Gastrocnemius medialis (tissue), 4 donors: Measurements from ENCODE around the gene PBRM1. TPM values are rescaled to one million over a fixed set of nuclear protein-coding genes. Genes with fewer than 3 reads are reported as not detected.

Experiments used
- ATAC-seq, 2 donors: fragments of 150-250 bp; one replicate each; pipeline ENCODE4 v1.9.1; 2016
- DNase-seq, 2 donors: peaks; one replicate each; pipeline ENCODE4 v3.0.0-alpha.2; 2019
- H3K27ac ChIP-seq, 4 donors: fragments of 200-600 bp; sonication (generic); 1 replicate in 1 of 4; 2 replicates in 3 of 4; pipeline ENCODE4 v1.5.1; 2016 to 2018; ENCODE audit warnings: mild to moderate bottlenecking in 2 of 4, moderate library complexity in 1 of 4
- H3K27me3 ChIP-seq, 3 donors: fragments of 200-600 bp; sonication (generic) in 2 of 3; 1 replicate in 1 of 3; 2 replicates in 2 of 3; pipeline versions ENCODE4 v1.5.1 to v1.6.0; 2016 to 2019; ENCODE audit warnings: mild to moderate bottlenecking in 1 of 3, moderate library complexity in 1 of 3
- H3K36me3 ChIP-seq, 2 donors: fragments of 200-600 bp; sonication (generic) in 1 of 2; one replicate each; pipeline ENCODE4 v1.5.1; 2017 to 2018
- H3K4me1 ChIP-seq, 2 donors: fragments of 200-600 bp; sonication (generic) in 1 of 2; one replicate each; pipeline ENCODE4 v1.5.1; 2016 to 2017; ENCODE audit warnings: mild to moderate bottlenecking in 2 of 2
- H3K4me3 ChIP-seq, 4 donors: fragments of 200-600 bp; sonication (generic) in 3 of 4; 1 replicate in 1 of 4; 2 replicates in 3 of 4; pipeline ENCODE4 v1.5.1; 2016 to 2019; ENCODE audit warnings: mild to moderate bottlenecking in 2 of 4
- H3K9me3 ChIP-seq, 3 donors: fragments of 200-600 bp; sonication (generic) in 2 of 3; 1 replicate in 1 of 3; 2 replicates in 2 of 3; pipeline ENCODE4 v1.5.1; 2016 to 2019
- POLR2A ChIP-seq, 2 donors: fragments of 450-650 bp; IDR thresholded peaks; one replicate each; pipeline ENCODE4 v1.6.1; 2017; ENCODE audit warnings: antibody characterized with exemption in 2 of 2, mild to moderate bottlenecking in 2 of 2, moderate library complexity in 2 of 2
- in situ Hi-C, 4 donors: fragments of 200-750 bp; cut with MboI; loops; one replicate each; pipeline versions ENCODE4 v1.15.0 to v1.8.0; 2017; ENCODE audit warnings: low sequenced_read_pairs in 4 of 4
- intact Hi-C: fragments of 100-400 bp; cut with DNase I; formaldehyde crosslinking; loops from one replicate; pipeline ENCODE4 v1.15.1; 2023; ENCODE audit warnings: low total_unique reads
- total RNA-seq, 4 donors: library from RNA; depleted of rRNA; stranded (reverse); fragments of >200 nt; gene quantifications; one replicate each; pipeline versions ENCODE4 v1.1.0 to v1.2.3, GENCODE V29; 2016
- TF ChIP-seq, protein P1 (sequence below), 5 experiments: fragments of 450-650 bp in 3 of 5; fragments of 200-600 bp in 2 of 5; sonication (generic) in 2 of 5; IDR thresholded peaks in 4 of 5; conservative IDR thresholded peaks in 1 of 5; 1 replicate in 4 of 5; 2 replicates in 1 of 5; pipeline ENCODE4 v1.5.1; 2016 to 2019; ENCODE audit warnings: antibody characterized with exemption in 5 of 5, mild to moderate bottlenecking in 3 of 5, moderate library complexity in 3 of 5

Gene PBRM1
- total RNA-seq, 4 donors from 2014 or later: 22.9 to 45.2 (median 27.5) TPM

DNA sequence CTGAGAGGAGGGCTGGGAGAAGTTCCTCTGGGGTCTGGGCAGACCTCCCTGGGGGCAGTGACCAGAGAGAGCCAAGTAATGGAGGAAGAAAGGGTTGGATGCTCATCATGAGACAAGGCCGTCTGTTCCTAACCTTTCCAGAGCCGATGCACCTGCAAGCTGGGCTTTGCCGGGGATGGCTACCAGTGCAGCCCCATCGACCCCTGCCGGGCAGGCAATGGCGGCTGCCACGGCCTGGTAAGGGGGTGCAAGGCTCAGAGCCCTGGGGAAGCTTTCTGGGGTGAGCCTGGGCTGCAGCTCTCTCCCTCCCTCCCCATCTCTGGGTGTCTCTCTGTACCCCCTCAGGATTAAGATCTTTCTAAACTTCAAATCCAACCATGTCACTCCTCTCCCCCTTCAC is 174.2 kb downstream of the PBRM1 start:
- TF ChIP-seq POLR2A (IDR thresholded peaks at IDR 0.05): no peak
- TF ChIP-seq, protein P1, sequence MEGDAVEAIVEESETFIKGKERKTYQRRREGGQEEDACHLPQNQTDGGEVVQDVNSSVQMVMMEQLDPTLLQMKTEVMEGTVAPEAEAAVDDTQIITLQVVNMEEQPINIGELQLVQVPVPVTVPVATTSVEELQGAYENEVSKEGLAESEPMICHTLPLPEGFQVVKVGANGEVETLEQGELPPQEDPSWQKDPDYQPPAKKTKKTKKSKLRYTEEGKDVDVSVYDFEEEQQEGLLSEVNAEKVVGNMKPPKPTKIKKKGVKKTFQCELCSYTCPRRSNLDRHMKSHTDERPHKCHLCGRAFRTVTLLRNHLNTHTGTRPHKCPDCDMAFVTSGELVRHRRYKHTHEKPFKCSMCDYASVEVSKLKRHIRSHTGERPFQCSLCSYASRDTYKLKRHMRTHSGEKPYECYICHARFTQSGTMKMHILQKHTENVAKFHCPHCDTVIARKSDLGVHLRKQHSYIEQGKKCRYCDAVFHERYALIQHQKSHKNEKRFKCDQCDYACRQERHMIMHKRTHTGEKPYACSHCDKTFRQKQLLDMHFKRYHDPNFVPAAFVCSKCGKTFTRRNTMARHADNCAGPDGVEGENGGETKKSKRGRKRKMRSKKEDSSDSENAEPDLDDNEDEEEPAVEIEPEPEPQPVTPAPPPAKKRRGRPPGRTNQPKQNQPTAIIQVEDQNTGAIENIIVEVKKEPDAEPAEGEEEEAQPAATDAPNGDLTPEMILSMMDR (IDR thresholded peaks at IDR 0.05 in 4 of 5, conservative IDR thresholded peaks at IDR 0.05 in 1 of 5): no peak
- H3K9me3 ChIP-seq: no peaks in the 10 kb centered on the region
- no peak overlapping the region for H3K4me3 ChIP-seq
- H3K27ac ChIP-seq: no peak overlapping the region
- H3K4me1 ChIP-seq: no peaks in the 10 kb centered on the region
- H3K36me3 ChIP-seq: no peaks in the 10 kb centered on the region
- H3K27me3 ChIP-seq: no peaks in the 10 kb centered on the region
- DNase-seq: no peak
- intact Hi-C loops (no loop called here), in situ Hi-C loops (no loop called here)
- ATAC-seq: no peak

DNA sequence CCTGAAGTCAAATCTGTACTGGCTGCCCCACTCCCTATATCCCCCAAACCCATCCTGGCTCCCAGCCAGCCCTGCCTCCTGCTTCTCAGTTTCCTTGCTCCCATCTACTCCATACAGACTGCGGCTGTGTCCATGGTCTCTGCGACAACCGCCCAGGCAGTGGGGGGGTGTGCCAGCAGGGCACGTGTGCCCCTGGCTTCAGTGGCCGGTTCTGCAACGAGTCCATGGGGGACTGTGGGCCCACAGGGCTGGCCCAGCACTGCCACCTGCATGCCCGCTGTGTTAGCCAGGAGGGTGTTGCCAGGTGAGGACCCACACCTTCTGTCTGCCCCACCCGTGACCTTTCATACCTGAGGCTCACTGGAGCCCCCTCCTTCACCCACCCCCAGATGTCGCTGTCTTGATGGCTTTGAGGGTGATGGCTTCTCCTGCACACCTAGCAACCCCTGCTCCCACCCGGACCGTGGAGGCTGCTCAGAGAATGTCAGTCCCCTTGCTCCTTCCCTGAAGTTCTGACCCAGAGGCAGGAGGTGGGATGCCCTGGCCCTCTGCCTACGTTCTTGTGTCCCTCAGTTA is 175.9 kb downstream of the PBRM1 start:
- in situ Hi-C loops (no loop called here), intact Hi-C loops (no loop called here)
- Histone ChIP-seq H3K4me3 (no peak overlapping the region), H3K27me3 (no peaks in the 10 kb centered on the region), H3K36me3 (no peaks in the 10 kb centered on the region), H3K9me3 (no peaks in the 10 kb centered on the region), H3K4me1 (no peaks in the 10 kb centered on the region), H3K27ac (no peak overlapping the region)
- no peak for TF ChIP-seq POLR2A (IDR thresholded peaks at IDR 0.05)
- TF ChIP-seq, protein P1 (IDR thresholded peaks at IDR 0.05 in 4 of 5, conservative IDR thresholded peaks at IDR 0.05 in 1 of 5): no peak
- ATAC-seq: no peak
- DNase-seq: no peak

DNA sequence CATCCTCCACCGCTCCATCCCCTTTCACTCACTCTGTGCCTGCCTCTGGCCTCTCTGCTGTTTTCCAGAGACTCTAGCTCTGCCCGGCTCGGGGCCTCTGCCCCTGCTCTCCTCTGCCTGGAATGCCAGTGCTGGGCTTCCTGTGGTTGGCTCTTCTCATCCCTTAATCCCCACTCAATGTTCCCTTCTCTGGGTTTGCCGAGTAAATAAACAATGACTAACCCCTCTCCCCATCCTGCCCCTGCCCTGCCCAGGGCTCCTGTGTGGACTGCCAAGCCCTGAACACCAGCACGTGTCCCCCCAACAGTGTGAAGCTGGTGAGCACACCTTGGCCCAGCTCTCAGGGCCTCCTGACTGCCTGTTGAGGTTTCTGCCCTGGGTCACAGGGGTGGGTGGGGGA is 178.4 kb downstream of the PBRM1 start:
- no peak for DNase-seq
- intact Hi-C loops (no loop called here), in situ Hi-C loops (no loop called here)
- no peaks in the 10 kb centered on the region for H3K36me3 ChIP-seq
- no peak for ATAC-seq
- no peaks in the 10 kb centered on the region for H3K27me3 ChIP-seq
- TF ChIP-seq, protein P1 (IDR thresholded peaks at IDR 0.05 in 4 of 5, conservative IDR thresholded peaks at IDR 0.05 in 1 of 5): no peak
- no peak for TF ChIP-seq POLR2A (IDR thresholded peaks at IDR 0.05)
- H3K9me3 ChIP-seq: no peaks in the 10 kb centered on the region
- no peaks in the 10 kb centered on the region for H3K4me1 ChIP-seq
- H3K27ac ChIP-seq: no peak overlapping the region
- H3K4me3 ChIP-seq: no peak overlapping the region

DNA sequence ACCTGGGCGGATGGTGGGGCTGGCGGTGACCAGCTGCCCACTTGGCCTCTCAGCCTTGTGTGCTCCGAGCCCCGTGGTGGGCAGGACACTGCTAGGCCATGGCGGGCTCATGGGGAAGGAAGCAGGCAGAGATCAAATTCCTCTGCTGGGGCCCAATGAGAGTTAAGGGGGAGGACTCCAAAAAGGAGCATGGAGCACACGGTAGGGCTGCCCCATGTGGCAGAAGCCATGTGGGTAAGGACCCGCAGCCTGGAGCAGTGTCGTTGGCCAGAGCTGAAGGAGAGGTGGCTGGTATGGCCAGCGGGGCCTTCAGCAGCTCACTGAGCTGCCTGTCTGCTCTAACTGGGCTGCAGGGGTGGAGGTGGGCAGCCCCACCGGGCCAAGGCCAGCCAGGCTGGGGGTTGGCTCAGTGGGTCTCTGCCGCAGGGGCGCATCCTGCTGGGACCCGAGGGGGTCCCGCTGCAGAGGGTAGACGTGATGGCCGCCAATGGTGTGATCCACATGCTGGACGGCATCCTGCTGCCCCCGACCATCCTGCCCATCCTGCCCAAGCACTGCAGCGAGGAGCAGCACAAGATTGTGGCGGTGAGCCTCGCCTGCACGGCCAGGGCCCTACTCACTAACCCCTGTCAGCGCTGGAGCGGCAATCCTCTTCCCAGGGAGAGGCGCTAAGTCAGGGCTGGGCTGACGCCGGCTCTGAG is 179.3 kb downstream of the PBRM1 start:
- no peaks in the 10 kb centered on the region for H3K36me3 ChIP-seq
- no peaks in the 10 kb centered on the region for H3K27me3 ChIP-seq
- no peaks in the 10 kb centered on the region for H3K4me1 ChIP-seq
- TF ChIP-seq, protein P1 (IDR thresholded peaks at IDR 0.05 in 4 of 5, conservative IDR thresholded peaks at IDR 0.05 in 1 of 5): no peak
- TF ChIP-seq POLR2A (IDR thresholded peaks at IDR 0.05): no peak
- DNase-seq (no peak), ATAC-seq (no peak)
- H3K4me3 ChIP-seq: no peak overlapping the region
- H3K9me3 ChIP-seq: no peaks in the 10 kb centered on the region
- intact Hi-C loops: no loop called here
- no peak overlapping the region for H3K27ac ChIP-seq
- in situ Hi-C loops: no loop called here
